NCI-H2107 (cell line): Measurements from ENCODE around the gene MTHFSD.

ENCODE experiments used
- DNase-seq: peaks from one replicate; lab custom pipeline; 2025; lab: John Stamatoyannopoulos, UW

Gene MTHFSD

GRCh38 chr16:86570558-86571529 lies 15.8 kb upstream of the MTHFSD start:
- DNase-seq: no peak

- no peak for DNase-seq
Observed at GRCh38 chr16:86569701-86570447, 14.8 kb upstream of the MTHFSD start.

- DNase-seq: no peak
Observed at GRCh38 chr16:86568677-86569623, 13.9 kb upstream of the MTHFSD start.

- DNase-seq: no peak
Observed at GRCh38 chr16:86567701-86568581, 12.9 kb upstream of the MTHFSD start.

- DNase-seq: no peak
Observed at GRCh38 chr16:86566966-86567700, 12.1 kb upstream of the MTHFSD start.

GRCh38 chr16:86566601-86566965 lies 11.5 kb upstream of the MTHFSD start, which contains the start of gene FOXC2:
Gene FOXC2, plus strand, starts transcription at chr16:86566829. Its CDS starts 507 bp downstream, at chr16:86567336.
- DNase-seq: no peak

- no peak for DNase-seq
Observed at GRCh38 chr16:86565644-86566511, 10.8 kb upstream of the MTHFSD start.

- DNase-seq: no peak
Observed at GRCh38 chr16:86565181-86565631, 10.2 kb upstream of the MTHFSD start.

- DNase-seq: peak; percentile 79
Observed at GRCh38 chr16:86563469-86564345, 8.7 kb upstream of the MTHFSD start.

- DNase-seq: no peak
Observed at GRCh38 chr16:86562356-86562755, 7.3 kb upstream of the MTHFSD start.

- DNase-seq: no peak
Observed at GRCh38 chr16:86559802-86560305, 4.8 kb upstream of the MTHFSD start.

GRCh38 chr16:86558355-86559193 lies 3.5 kb upstream of the MTHFSD start:
- DNase-seq: no peak

- DNase-seq: no peak
Observed at GRCh38 chr16:86557587-86557986, 2.6 kb upstream of the MTHFSD start.

GRCh38 chr16:86556576-86556975 lies 1.5 kb upstream of the MTHFSD start:
- DNase-seq: no peak

- DNase-seq: no peak
Observed at GRCh38 chr16:86555704-86556075, 655 bp upstream of the MTHFSD start.

GRCh38 chr16:86554599-86554916 lies 477 bp downstream of the MTHFSD start:
- no peak for DNase-seq

- no peak for DNase-seq
Observed at GRCh38 chr16:86553356-86553755, 1.7 kb downstream of the MTHFSD start.
